ENCODE results near the gene SLIT3.

GRCh38 chr5:169050636-169051035, 250.3 kb downstream of the SLIT3 start:
- TF ChIP-seq TCFL5 (CRISPR knock-in tag; conservative IDR thresholded peaks at IDR 0.05): no peak
- no peak for TF ChIP-seq CBFA2T3 (IDR thresholded peaks at IDR 0.05)
- TF ChIP-seq ZNF280A (IDR thresholded peaks at IDR 0.05; ENCODE audit: low read depth, partially characterized antibody): no peak
- no peak for TF ChIP-seq HDGF (IDR thresholded peaks at IDR 0.05)
- no peak for TF ChIP-seq CTCF (IDR thresholded peaks at IDR 0.05 in 2 of 3, conservative IDR thresholded peaks at IDR 0.05 in 1 of 3; ENCODE audit: insufficient read depth in 2 of 3, low read depth in 1 of 3, low read length in 3 of 3)
